Natural killer cell (primary cell): ENCODE results near the gene OTOA. TPM values are rescaled to one million over a fixed set of nuclear protein-coding genes. Genes with fewer than 3 reads are reported as not detected.
A peak's percentile ranks its signal among the peaks of the same experiment; 100 is the strongest.
"Not testable (repeated sequence)": the region's sequence is repeated elsewhere in the genome, so short reads cannot be mapped to it uniquely, and the experiment has no call there.

Experiments
- ATAC-seq, 3 donors: fragments of 150-1000 bp in 2 of 3; fragments of 200-7000 bp in 1 of 3; cut with Tn5 transposase; 1 replicate in 1 of 3; 2 replicates in 2 of 3; pipeline ENCODE4 v1.10.0; 2021; ENCODE audit warnings: mild to moderate bottlenecking in 2 of 3, moderate library complexity in 2 of 3
- DNase-seq, 2 donors: peaks; one replicate each; pipeline versions ENCODE4 v3.0.0 to v3.0.0-alpha.2; 2013 to 2021; ENCODE audit warnings: mixed read lengths in 1 of 2
- H3K27ac ChIP-seq: one replicate; pipeline ENCODE4 v1.5.1; 2013; ENCODE audit warnings: mild to moderate bottlenecking, low read length
- H3K27me3 ChIP-seq: one replicate; pipeline ENCODE4 v1.6.1; 2013; ENCODE audit warnings: low read length; ENCODE audit not compliant: control insufficient read depth, insufficient read depth
- H3K36me3 ChIP-seq: one replicate; pipeline ENCODE4 v1.6.1; 2013; ENCODE audit warnings: low read length; ENCODE audit not compliant: control insufficient read depth, insufficient read depth
- H3K4me1 ChIP-seq: one replicate; pipeline ENCODE4 v1.6.1; 2013; ENCODE audit warnings: low read length; ENCODE audit not compliant: control insufficient read depth, insufficient read depth
- H3K4me3 ChIP-seq: one replicate; pipeline ENCODE4 v1.5.1; 2013; ENCODE audit warnings: low read length
- H3K9me3 ChIP-seq: one replicate; pipeline ENCODE4 v1.6.1; 2013; ENCODE audit warnings: low read length; ENCODE audit not compliant: control insufficient read depth, insufficient read depth
- H3K27ac Mint-ChIP-seq, 2 donors: one replicate each; pipeline ENCODE4 v1.8.0; 2022; ENCODE audit warnings: mild to moderate bottlenecking in 2 of 2, mixed read lengths in 2 of 2, moderate library complexity in 1 of 2
- H3K27me3 Mint-ChIP-seq, 2 donors: one replicate each; pipeline ENCODE4 v1.8.0; 2022; ENCODE audit warnings: low read depth in 2 of 2, mixed read lengths in 2 of 2
- H3K36me3 Mint-ChIP-seq: one replicate; pipeline ENCODE4 v1.8.0; 2022; ENCODE audit warnings: mixed read lengths
- H3K4me1 Mint-ChIP-seq, 2 donors: one replicate each; pipeline ENCODE4 v1.8.0; 2022; ENCODE audit warnings: mixed read lengths in 2 of 2
- H3K4me3 Mint-ChIP-seq: one replicate; pipeline ENCODE4 v1.8.0; 2022; ENCODE audit warnings: mild to moderate bottlenecking, moderate library complexity, mixed read lengths
- H3K9me3 Mint-ChIP-seq, 2 donors: one replicate each; pipeline ENCODE4 v1.8.0; 2022; ENCODE audit warnings: mixed read lengths in 2 of 2
- CTCF ChIP-seq: fragments of 200-600 bp; IDR thresholded peaks from one replicate; pipeline ENCODE4 v1.8.0; 2022; ENCODE audit warnings: antibody characterized with exemption
- WGBS: methylation state at CpG from one replicate; pipeline ENCODE4 v1.1.7; 2013; ENCODE audit warnings: missing lambda C conversion rate; ENCODE audit not compliant: insufficient coverage; 5-methylcytosine and 5-hydroxymethylcytosine counted together
- intact Hi-C: fragments of 100-400 bp; cut with micrococcal nuclease; formaldehyde crosslinking; loops from one replicate; pipeline ENCODE4 v1.14.2; 2022
- total RNA-seq, 4 donors: library from RNA; stranded (reverse); fragments of 120-200 nt in 1 of 4; gene quantifications; one replicate each; pipeline versions ENCODE4 v1.2.3 to v1.2.4, GENCODE V29; 2013 to 2022

OTOA gene
- total RNA-seq, 3 donors from 2014 or later (not counting 1 experiment from before 2014, with no cell fraction given) = 0.14 TPM; not detected in 2

- Mint-ChIP-seq H3K9me3 (no peaks in the 10 kb centered on the region), H3K27ac (no peak overlapping the region), H3K27me3 (no peaks in the 10 kb centered on the region), H3K4me3 (no peak overlapping the region), H3K4me1 (peaks cover 14 to 18% of the 10 kb centered on the region in 2 donors), H3K36me3 (no peaks in the 10 kb centered on the region)
- 96% methylated on average over 5 of the region's 5 CpGs for WGBS
- Histone ChIP-seq H3K27ac (no peak overlapping the region), H3K9me3 (no peaks in the 10 kb centered on the region), H3K4me3 (no peak overlapping the region), H3K36me3 (peaks cover 6% of the 10 kb centered on the region), H3K27me3 (no peaks in the 10 kb centered on the region), H3K4me1 (peaks cover 3% of the 10 kb centered on the region)
- no peak for DNase-seq
- ATAC-seq = no peak
- intact Hi-C loops = no loop called here
- TF ChIP-seq CTCF = no peak
Measured at GRCh38 chr16:21634216-21634615, 29.6 kb upstream of the OTOA start.

- H3K27ac Mint-ChIP-seq, H3K36me3 ChIP-seq: not testable (repeated sequence)
- H3K4me1 Mint-ChIP-seq = peaks cover 14 to 19% of the 10 kb centered on the region in 2 donors
Measured at GRCh38 chr16:21635694-21636093, 28.1 kb upstream of the OTOA start.

GRCh38 chr16:21637032-21637968 is 26.5 kb upstream of the OTOA start:
- Mint-ChIP-seq H3K4me1 (peaks cover 14 to 15% of the 10 kb centered on the region in 2 donors), H3K9me3 (no peaks in the 10 kb centered on the region), H3K27me3 (no peaks in the 10 kb centered on the region), H3K36me3 (no peaks in the 10 kb centered on the region), H3K4me3 (no peak overlapping the region), H3K27ac (peak overlapping the region; percentile 52 to 87)
- Histone ChIP-seq H3K4me3 (no peak overlapping the region), H3K36me3 (no peaks in the 10 kb centered on the region), H3K9me3 (no peaks in the 10 kb centered on the region), H3K27me3 (no peaks in the 10 kb centered on the region), H3K27ac (no peak overlapping the region), H3K4me1 (peaks cover 7% of the 10 kb centered on the region)
- intact Hi-C loops = no loop called here
- no peak for TF ChIP-seq CTCF
- ATAC-seq = no peak
- DNase-seq = no peak
- 97% methylated on average over 36 of the region's 37 CpGs for WGBS

More at GRCh38 chr16:21635694-21636093, 28.1 kb upstream of the OTOA start:
- H3K9me3 Mint-ChIP-seq, H3K4me3 ChIP-seq, DNase-seq, H3K27me3 ChIP-seq, H3K27ac ChIP-seq, intact Hi-C loops, ATAC-seq, H3K4me3 Mint-ChIP-seq, H3K36me3 Mint-ChIP-seq, H3K4me1 ChIP-seq, H3K9me3 ChIP-seq, H3K27me3 Mint-ChIP-seq: not testable (repeated sequence)
- 94% methylated on average over 9 of the region's 9 CpGs for WGBS

GRCh38 chr16:21638573-21638975 is 25.2 kb upstream of the OTOA start:
- Mint-ChIP-seq H3K9me3 (no peaks in the 10 kb centered on the region), H3K27ac (peak overlapping the region; percentile 52 to 87), H3K36me3 (no peaks in the 10 kb centered on the region), H3K4me1 (peaks cover 14 to 15% of the 10 kb centered on the region in 2 donors), H3K27me3 (no peaks in the 10 kb centered on the region), H3K4me3 (peak overlapping the region; percentile 5)
- DNase-seq = peak in 1 of 2 donors; percentile 46
- ATAC-seq = peak in 1 of 3 donors; percentile 11
- Histone ChIP-seq H3K9me3 (no peaks in the 10 kb centered on the region), H3K36me3 (no peaks in the 10 kb centered on the region), H3K4me3 (no peak overlapping the region), H3K4me1 (peaks cover 7% of the 10 kb centered on the region), H3K27ac (peak overlapping the region; percentile 42), H3K27me3 (no peaks in the 10 kb centered on the region)
- WGBS = 13% methylated on average over 2 of the region's 4 CpGs
- no peak for TF ChIP-seq CTCF
- intact Hi-C loops = no loop called here
